Neural progenitor cell (in vitro differentiated cells): ENCODE results near the gene CHRNE. TPM values are rescaled to one million over a fixed set of nuclear protein-coding genes. Genes with fewer than 3 reads are reported as not detected.
A peak's percentile ranks its signal among the peaks of the same experiment; 100 is the strongest.

Experiments used
- DNase-seq: peaks from one replicate; pipeline ENCODE4 v3.0.0-alpha.2; 2016; ENCODE audit warnings: low spot score
- H2AFZ ChIP-seq: fragments of 200-600 bp; sonication (generic); replicated peaks from 2 replicates; pipeline ENCODE4 v1.6.1; 2016; ENCODE audit warnings: antibody characterized with exemption
- H3F3A ChIP-seq: fragments of 200-600 bp; sonication (generic); 2 replicates; pipeline ENCODE4 v1.6.1; 2016; ENCODE audit warnings: antibody characterized with exemption, low read depth
- H3K27ac ChIP-seq: fragments of 200-600 bp; sonication (generic); 2 replicates; pipeline ENCODE4 v1.5.1; 2016; ENCODE audit warnings: mild to moderate bottlenecking
- H3K27me3 ChIP-seq: fragments of 200-600 bp; sonication (generic); 2 replicates; pipeline ENCODE4 v1.6.1; 2016; ENCODE audit warnings: mild to moderate bottlenecking, moderate library complexity
- H3K36me3 ChIP-seq: fragments of 200-600 bp; sonication (generic); 2 replicates; pipeline ENCODE4 v1.5.1; 2016
- H3K4me1 ChIP-seq: fragments of 200-600 bp; sonication (generic); 2 replicates; pipeline ENCODE4 v1.6.1; 2016; ENCODE audit warnings: mixed run types
- H3K4me2 ChIP-seq: fragments of 200-600 bp; sonication (generic); 2 replicates; pipeline ENCODE4 v1.6.1; 2016
- H3K4me3 ChIP-seq: fragments of 200-600 bp; sonication (generic); 2 replicates; pipeline ENCODE4 v1.5.1; 2016
- H3K79me2 ChIP-seq: fragments of 200-600 bp; sonication (generic); 2 replicates; pipeline ENCODE4 v1.6.1; 2016; ENCODE audit warnings: low read depth
- H3K9ac ChIP-seq: fragments of 200-600 bp; sonication (generic); 2 replicates; pipeline ENCODE4 v1.6.1; 2016
- H3K9me3 ChIP-seq: fragments of 200-600 bp; sonication (generic); 2 replicates; pipeline ENCODE4 v1.5.1; 2016; ENCODE audit warnings: low read depth
- H4K20me1 ChIP-seq: fragments of 200-600 bp; sonication (generic); 2 replicates; pipeline ENCODE4 v1.6.1; 2016; ENCODE audit warnings: low read depth
- H3K27ac Mint-ChIP-seq: 3 replicates; pipeline ENCODE4 v1.8.0; 2021; ENCODE audit warnings: mixed read lengths
- H3K27me3 Mint-ChIP-seq: 2 replicates; pipeline ENCODE4 v1.8.0; 2022; ENCODE audit warnings: low read depth, mild to moderate bottlenecking, inconsistent platforms, moderate library complexity, mixed read lengths; ENCODE audit not compliant: insufficient read depth
- H3K36me3 Mint-ChIP-seq: 3 replicates; pipeline ENCODE4 v1.8.0; 2021; ENCODE audit warnings: mixed read lengths
- H3K4me1 Mint-ChIP-seq: 3 replicates; pipeline ENCODE4 v1.8.0; 2021; ENCODE audit warnings: mixed read lengths
- H3K4me3 Mint-ChIP-seq: 3 replicates; pipeline ENCODE4 v1.8.0; 2021; ENCODE audit warnings: mild to moderate bottlenecking, moderate library complexity, mixed read lengths
- H3K9me3 Mint-ChIP-seq: 3 replicates; pipeline ENCODE4 v1.8.0; 2020; ENCODE audit warnings: mixed read lengths
- CTCF ChIP-seq: fragments of 200-600 bp; sonication (generic); IDR thresholded peaks from 2 replicates; pipeline ENCODE4 v1.5.1; 2017; ENCODE audit warnings: antibody characterized with exemption, mild to moderate bottlenecking
- EZH2 ChIP-seq: fragments of 200-600 bp; sonication (generic); IDR thresholded peaks from 2 replicates; pipeline ENCODE4 v1.6.1; 2017; ENCODE audit warnings: antibody characterized with exemption, mild to moderate bottlenecking, moderate library complexity
- EZH2phosphoT487 ChIP-seq: fragments of 200-600 bp; sonication (generic); IDR thresholded peaks from 2 replicates; pipeline ENCODE4 v1.6.1; 2017; ENCODE audit warnings: antibody characterized with exemption
- total RNA-seq: library from RNA; depleted of rRNA; stranded (reverse); fragments of >200 nt; gene quantifications from 2 replicates; pipeline ENCODE4 v1.2.3, GENCODE V29; 2015; ENCODE audit warnings: low replicate concordance

Gene CHRNE
- total RNA-seq, 1 donor from 2014 or later, result not detected

GRCh38 chr17:4934173-4934979, 31.5 kb upstream of the CHRNE start:
- H3K9me3 Mint-ChIP-seq, result no peaks in the 10 kb centered on the region
- Histone ChIP-seq H3K79me2 (peaks cover 22% of the 10 kb centered on the region), H3K27ac (no peak overlapping the region), H4K20me1 (peaks cover 6% of the 10 kb centered on the region), H3K4me1 (peaks cover 8% of the 10 kb centered on the region), H3K4me3 (no peak overlapping the region), H3K27me3 (no peaks in the 10 kb centered on the region), H2AFZ (no peak overlapping the region), H3K36me3 (no peaks in the 10 kb centered on the region), H3F3A (peaks cover 8% of the 10 kb centered on the region), H3K9me3 (no peaks in the 10 kb centered on the region), H3K9ac (no peak overlapping the region), H3K4me2 (no peak overlapping the region)
- DNase-seq, result no peak
- H3K27ac Mint-ChIP-seq, result peak overlapping the region; percentile 33
- H3K4me3 Mint-ChIP-seq, result peak overlapping the region; percentile 39
- peaks cover 12% of the 10 kb centered on the region for H3K4me1 Mint-ChIP-seq
- H3K36me3 Mint-ChIP-seq, result peaks cover 20% of the 10 kb centered on the region
- H3K27me3 Mint-ChIP-seq, result peaks cover 6% of the 10 kb centered on the region
- TF ChIP-seq CTCF (peak; percentile 24), EZH2phosphoT487 (no peak)

- peaks cover 6% of the 10 kb centered on the region for H3K27me3 Mint-ChIP-seq
- Histone ChIP-seq H3K27ac (no peak overlapping the region), H4K20me1 (no peaks in the 10 kb centered on the region), H3K4me1 (peaks cover 3% of the 10 kb centered on the region), H3K4me3 (no peak overlapping the region), H2AFZ (no peak overlapping the region), H3K4me2 (no peak overlapping the region), H3K79me2 (peaks cover 15% of the 10 kb centered on the region), H3K9ac (no peak overlapping the region), H3K9me3 (no peaks in the 10 kb centered on the region), H3K36me3 (no peaks in the 10 kb centered on the region), H3K27me3 (no peaks in the 10 kb centered on the region), H3F3A (peaks cover 3% of the 10 kb centered on the region)
- H3K4me1 Mint-ChIP-seq, result peaks cover 7% of the 10 kb centered on the region
- H3K27ac Mint-ChIP-seq, result no peak overlapping the region
- no peak for DNase-seq
- no peak overlapping the region for H3K4me3 Mint-ChIP-seq
- TF ChIP-seq EZH2 (no peak), EZH2phosphoT487 (no peak), CTCF (no peak)
- no peaks in the 10 kb centered on the region for H3K9me3 Mint-ChIP-seq
- peaks cover 23% of the 10 kb centered on the region for H3K36me3 Mint-ChIP-seq
Observed at GRCh38 chr17:4933646-4934045, 30.7 kb upstream of the CHRNE start.

- Mint-ChIP-seq H3K27me3 (peaks cover 6% of the 10 kb centered on the region), H3K4me1 (peaks cover 2% of the 10 kb centered on the region), H3K36me3 (peaks cover 21% of the 10 kb centered on the region), H3K4me3 (no peak overlapping the region), H3K27ac (peak overlapping the region; percentile 69), H3K9me3 (no peaks in the 10 kb centered on the region)
- no peak for DNase-seq
- Histone ChIP-seq H3K27me3 (no peaks in the 10 kb centered on the region), H3K27ac (no peak overlapping the region), H3K36me3 (no peaks in the 10 kb centered on the region), H3K79me2 (peaks cover 6% of the 10 kb centered on the region), H3K4me2 (no peak overlapping the region), H3K9me3 (no peaks in the 10 kb centered on the region), H2AFZ (no peak overlapping the region), H3K9ac (no peak overlapping the region), H3K4me3 (no peak overlapping the region), H4K20me1 (no peaks in the 10 kb centered on the region), H3K4me1 (no peaks in the 10 kb centered on the region), H3F3A (peaks cover 3% of the 10 kb centered on the region)
- TF ChIP-seq EZH2 (no peak), CTCF (no peak), EZH2phosphoT487 (no peak)
Observed at GRCh38 chr17:4932756-4933155, 29.9 kb upstream of the CHRNE start.
